A549 (cell line): Measurements from ENCODE around the gene RPL41. TPM values are rescaled to one million over a fixed set of nuclear protein-coding genes. Genes with fewer than 3 reads are reported as not detected.

Source experiments
- ATAC-seq, 2 experiments: fragments of 200-7000 bp in 1 of 2; fragments of >200 bp in 1 of 2; cut with Nextera tagmentation in 1 of 2; cut with Tn5 transposase in 1 of 2; 3 replicates each; pipeline versions ENCODE4 v1.8.0 to v1.9.1; 2018 to 2020; ENCODE audit warnings: mild to moderate bottlenecking in 1 of 2, moderate library complexity in 1 of 2
- CTCF ChIA-PET: fragments of 300-600 bp; sonication (Branson Sonifier 250); formaldehyde crosslinking; extraction: SDS; loops from one replicate; lab custom pipeline; 2021; ENCODE audit warnings: antibody characterized with exemption, inconsistent platforms; lab: Yijun Ruan, JAX
- POLR2A ChIA-PET: fragments of 350-600 bp; formaldehyde crosslinking; extraction: SDS; loops from one replicate; lab custom pipeline; 2021; ENCODE audit warnings: antibody characterized with exemption, inconsistent platforms; lab: Yijun Ruan, JAX
- DNase-seq, 2 experiments: peaks; one replicate each; pipeline versions ENCODE4 v3.0.0 to v3.0.0-alpha.2; 2011 to 2016; ENCODE audit warnings: low read depth in 1 of 2, low spot score in 1 of 2
- FAIRE-seq: peaks from 2 replicates; lab custom pipeline; 2011; peaks lifted over from hg19 to GRCh38; lab: Jason Lieb, UNC
- H3K27ac ChIP-seq, 2 experiments: fragments of >200 bp; sonication (Bioruptor Twin); formaldehyde crosslinking; 3 replicates each; pipeline ENCODE4 v1.5.1; 2016 to 2017
- H3K4me1 ChIP-seq: fragments of >200 bp; sonication (Bioruptor Twin); formaldehyde crosslinking; 3 replicates; pipeline ENCODE4 v1.6.1; 2016
- H3K4me2 ChIP-seq: fragments of >200 bp; sonication (Bioruptor Twin); formaldehyde crosslinking; 3 replicates; pipeline ENCODE4 v1.6.1; 2016
- H3K4me3 ChIP-seq: fragments of >200 bp; sonication (Bioruptor Twin); formaldehyde crosslinking; 3 replicates; pipeline ENCODE4 v1.5.1; 2016
- H3K9me3 ChIP-seq: fragments of >200 bp; sonication (Bioruptor Twin); formaldehyde crosslinking; 3 replicates; pipeline ENCODE4 v1.6.1; 2016
- BHLHE40 ChIP-seq: IDR thresholded peaks from 2 replicates; pipeline ENCODE4 v1.6.1; 2012; ENCODE audit warnings: low read depth, low read length, inconsistent platforms
- CBX8 ChIP-seq: fragments of 200-600 bp; sonication (generic); IDR thresholded peaks from 2 replicates; pipeline ENCODE4 v1.6.1; 2016
- CHD2 ChIP-seq: fragments of 150-350 bp; IDR thresholded peaks from 2 replicates; pipeline ENCODE4 v1.6.1; 2014; ENCODE audit warnings: low read length; ENCODE audit not compliant: partially characterized antibody
- EHF ChIP-seq: fragments of 250-450 bp; sonication (Bioruptor Pico); IDR thresholded peaks from 2 replicates; pipeline ENCODE4 v1.5.0; 2020; ENCODE audit warnings: mild to moderate bottlenecking
- ESRRA ChIP-seq: fragments of 150-350 bp; IDR thresholded peaks from 2 replicates; pipeline ENCODE4 v1.6.1; 2014; ENCODE audit warnings: mild to moderate bottlenecking, low read length, borderline replicate concordance
- FOXS1 ChIP-seq: fragments of 250-450 bp; sonication (Bioruptor Pico); IDR thresholded peaks from 2 replicates; pipeline ENCODE4 v1.5.0; 2020; ENCODE audit warnings: mild to moderate bottlenecking, moderate library complexity
- HOXA7 ChIP-seq: fragments of 250-450 bp; sonication (Bioruptor Pico); IDR thresholded peaks from 2 replicates; pipeline ENCODE4 v1.5.0; 2020; ENCODE audit warnings: mild to moderate bottlenecking, moderate library complexity
- JUNB ChIP-seq: fragments of >200 bp; sonication (Bioruptor Twin); formaldehyde crosslinking; IDR thresholded peaks from 2 replicates; pipeline ENCODE4 v1.6.1; 2016
- KDM5A ChIP-seq: fragments of 200-600 bp; sonication (generic); IDR thresholded peaks from 2 replicates; pipeline ENCODE4 v1.6.1; 2016; ENCODE audit warnings: antibody characterized with exemption, mild to moderate bottlenecking
- MAZ ChIP-seq: fragments of 150-350 bp; IDR thresholded peaks from 2 replicates; pipeline ENCODE4 v1.6.1; 2014; ENCODE audit warnings: antibody characterized with exemption, low read depth, low read length, borderline replicate concordance
- MYC ChIP-seq: IDR thresholded peaks from 2 replicates; pipeline ENCODE4 v1.6.1; 2012; ENCODE audit warnings: mild to moderate bottlenecking, inconsistent platforms, low read length, improper control_type of control experiment, borderline replicate concordance
- NR3C1 ChIP-seq: fragments of >200 bp; sonication (Bioruptor Twin); formaldehyde crosslinking; IDR thresholded peaks from 3 replicates; pipeline ENCODE4 v1.6.1; 2017
- POLR2A ChIP-seq: IDR thresholded peaks from 2 replicates; pipeline ENCODE4 v1.6.1; 2012; ENCODE audit warnings: mild to moderate bottlenecking, low read length
- RAD21 ChIP-seq, 2 experiments: fragments of >200 bp in 1 of 2; sonication (Bioruptor Twin) in 1 of 2; formaldehyde crosslinking in 1 of 2; IDR thresholded peaks in 1 of 2; conservative IDR thresholded peaks in 1 of 2; 2 replicates in 1 of 2; 3 replicates in 1 of 2; pipeline ENCODE4 v1.6.1; 2012 to 2018; ENCODE audit warnings: inconsistent platforms in 1 of 2
- RCOR1 ChIP-seq: fragments of 150-350 bp; IDR thresholded peaks from 2 replicates; pipeline ENCODE4 v1.6.1; 2014; ENCODE audit warnings: antibody characterized with exemption, low read length, low read depth
- RFX5 ChIP-seq: fragments of 450-650 bp; IDR thresholded peaks from 2 replicates; pipeline ENCODE4 v1.7.1; 2014; ENCODE audit warnings: antibody characterized with exemption, mild to moderate bottlenecking, moderate library complexity
- RNF2 ChIP-seq: fragments of 200-600 bp; sonication (generic); IDR thresholded peaks from 2 replicates; pipeline ENCODE4 v1.6.1; 2016; ENCODE audit warnings: low read depth, mild to moderate bottlenecking, antibody characterized with exemption, moderate library complexity, borderline replicate concordance
- SREBF2 ChIP-seq: fragments of 450-650 bp; IDR thresholded peaks from 2 replicates; pipeline ENCODE4 v1.6.1; 2014; ENCODE audit warnings: mild to moderate bottlenecking, moderate library complexity
- TFCP2L1 ChIP-seq: fragments of 250-450 bp; sonication (Bioruptor Pico); IDR thresholded peaks from 2 replicates; pipeline ENCODE4 v1.5.0; 2021; ENCODE audit warnings: mild to moderate bottlenecking
- ZNF302 ChIP-seq: fragments of 250-450 bp; sonication (Bioruptor Pico); IDR thresholded peaks from 2 replicates; pipeline ENCODE4 v1.9.0; 2021; ENCODE audit warnings: inconsistent platforms, mild to moderate bottlenecking, moderate library complexity
- ZSCAN20 ChIP-seq: fragments of 250-450 bp; sonication (Bioruptor Pico); IDR thresholded peaks from 2 replicates; pipeline ENCODE4 v1.8.0; 2022; ENCODE audit warnings: mild to moderate bottlenecking, moderate library complexity
- WGBS: methylation state at CpG from one replicate; pipeline ENCODE4 v1.1.6; 2017; ENCODE audit errors: missing lambda C conversion rate; 5-methylcytosine and 5-hydroxymethylcytosine counted together
- polyA plus RNA-seq, 4 experiments: library from polyadenylated mRNA; depleted of rRNA in 3 of 4; stranded (reverse); fragments of >200 nt; fragmentation: RNase III in 1 of 4; extraction: RNeasy Plus Mini Kit Qiagen cat#74134 plus additional on column Dnase treatment in 1 of 4; gene quantifications; 2 replicates in 3 of 4; 3 replicates in 1 of 4; pipeline ENCODE4 v1.2.3, GENCODE V29; 2011 to 2017
- TF ChIP-seq, protein P1 (sequence below): IDR thresholded peaks from 2 replicates; pipeline ENCODE4 v1.6.1; 2012; ENCODE audit warnings: low read depth, borderline replicate concordance
- TF ChIP-seq, protein P2 (sequence below): fragments of >200 bp; sonication (Bioruptor Twin); formaldehyde crosslinking; IDR thresholded peaks from 2 replicates; pipeline ENCODE4 v1.6.1; 2016
- TF ChIP-seq, protein P3 (sequence below): fragments of >200 bp; sonication (Bioruptor Twin); formaldehyde crosslinking; IDR thresholded peaks from 3 replicates; pipeline ENCODE4 v1.5.1; 2016
- TF ChIP-seq, protein P4 (sequence below): IDR thresholded peaks from 2 replicates; pipeline ENCODE4 v1.6.1; 2012
- TF ChIP-seq, protein P5 (sequence below): fragments of 200-600 bp; sonication (generic); IDR thresholded peaks from 2 replicates; pipeline ENCODE4 v1.6.1; 2016; ENCODE audit warnings: antibody characterized with exemption, mild to moderate bottlenecking, moderate library complexity
- TF ChIP-seq, protein P6 (sequence below): fragments of >200 bp; sonication (Bioruptor Twin); formaldehyde crosslinking; IDR thresholded peaks from 3 replicates; pipeline ENCODE4 v1.6.1; 2016

Gene RPL41
- polyA plus RNA-seq, 2 of the 4 experiments (the other 2 are of a cell fraction): 8,804 to 9,351 TPM

DNA sequence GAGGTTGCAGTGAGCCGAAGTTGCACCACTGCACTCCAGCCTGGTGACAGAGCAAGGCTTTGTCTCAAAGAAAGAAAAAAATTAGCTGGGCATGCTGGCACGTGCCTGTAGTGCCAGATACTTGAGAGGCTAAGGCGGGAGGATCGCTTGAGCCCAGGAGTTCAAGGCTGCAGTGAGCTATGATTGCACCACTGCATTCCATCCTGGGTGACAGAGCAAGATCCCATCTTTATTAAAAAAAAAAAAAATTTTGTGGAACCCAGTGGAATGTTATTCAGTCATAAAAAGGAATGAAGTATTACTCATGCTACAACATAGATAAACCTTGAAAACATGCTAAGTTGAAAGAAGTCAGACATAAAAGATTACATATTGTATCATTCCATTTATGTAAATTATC, 44.8 kb upstream of the RPL41 start:
- Histone ChIP-seq H3K4me2 (no peak overlapping the region), H3K4me1 (no peaks in the 10 kb centered on the region), H3K4me3 (no peak overlapping the region), H3K9me3 (no peaks in the 10 kb centered on the region), H3K27ac (no peak overlapping the region)
- 45% methylated on average over 4 of the region's 4 CpGs for WGBS
- CTCF ChIA-PET: interaction anchor here (2.3 kb wide), 1 partner anchor 11 kb away, joined by 10 read pairs; no protein-coding TSS in a partner anchor
- TF ChIP-seq, protein P1, sequence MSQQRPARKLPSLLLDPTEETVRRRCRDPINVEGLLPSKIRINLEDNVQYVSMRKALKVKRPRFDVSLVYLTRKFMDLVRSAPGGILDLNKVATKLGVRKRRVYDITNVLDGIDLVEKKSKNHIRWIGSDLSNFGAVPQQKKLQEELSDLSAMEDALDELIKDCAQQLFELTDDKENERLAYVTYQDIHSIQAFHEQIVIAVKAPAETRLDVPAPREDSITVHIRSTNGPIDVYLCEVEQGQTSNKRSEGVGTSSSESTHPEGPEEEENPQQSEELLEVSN: no peak
- no peak for TF ChIP-seq ZSCAN20
- TF ChIP-seq RNF2: no peak
- no peak for TF ChIP-seq BHLHE40
- TF ChIP-seq HOXA7 (CRISPR knock-in tag): no peak
- TF ChIP-seq, protein P2, sequence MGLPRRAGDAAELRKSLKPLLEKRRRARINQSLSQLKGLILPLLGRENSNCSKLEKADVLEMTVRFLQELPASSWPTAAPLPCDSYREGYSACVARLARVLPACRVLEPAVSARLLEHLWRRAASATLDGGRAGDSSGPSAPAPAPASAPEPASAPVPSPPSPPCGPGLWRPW: no peak
- TF ChIP-seq ZNF302 (CRISPR knock-in tag): no peak
- TF ChIP-seq, protein P3, sequence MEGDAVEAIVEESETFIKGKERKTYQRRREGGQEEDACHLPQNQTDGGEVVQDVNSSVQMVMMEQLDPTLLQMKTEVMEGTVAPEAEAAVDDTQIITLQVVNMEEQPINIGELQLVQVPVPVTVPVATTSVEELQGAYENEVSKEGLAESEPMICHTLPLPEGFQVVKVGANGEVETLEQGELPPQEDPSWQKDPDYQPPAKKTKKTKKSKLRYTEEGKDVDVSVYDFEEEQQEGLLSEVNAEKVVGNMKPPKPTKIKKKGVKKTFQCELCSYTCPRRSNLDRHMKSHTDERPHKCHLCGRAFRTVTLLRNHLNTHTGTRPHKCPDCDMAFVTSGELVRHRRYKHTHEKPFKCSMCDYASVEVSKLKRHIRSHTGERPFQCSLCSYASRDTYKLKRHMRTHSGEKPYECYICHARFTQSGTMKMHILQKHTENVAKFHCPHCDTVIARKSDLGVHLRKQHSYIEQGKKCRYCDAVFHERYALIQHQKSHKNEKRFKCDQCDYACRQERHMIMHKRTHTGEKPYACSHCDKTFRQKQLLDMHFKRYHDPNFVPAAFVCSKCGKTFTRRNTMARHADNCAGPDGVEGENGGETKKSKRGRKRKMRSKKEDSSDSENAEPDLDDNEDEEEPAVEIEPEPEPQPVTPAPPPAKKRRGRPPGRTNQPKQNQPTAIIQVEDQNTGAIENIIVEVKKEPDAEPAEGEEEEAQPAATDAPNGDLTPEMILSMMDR: no peak
- TF ChIP-seq TFCP2L1: no peak
- no peak for TF ChIP-seq POLR2A
- no peak for TF ChIP-seq FOXS1 (CRISPR knock-in tag)
- TF ChIP-seq, protein P4, sequence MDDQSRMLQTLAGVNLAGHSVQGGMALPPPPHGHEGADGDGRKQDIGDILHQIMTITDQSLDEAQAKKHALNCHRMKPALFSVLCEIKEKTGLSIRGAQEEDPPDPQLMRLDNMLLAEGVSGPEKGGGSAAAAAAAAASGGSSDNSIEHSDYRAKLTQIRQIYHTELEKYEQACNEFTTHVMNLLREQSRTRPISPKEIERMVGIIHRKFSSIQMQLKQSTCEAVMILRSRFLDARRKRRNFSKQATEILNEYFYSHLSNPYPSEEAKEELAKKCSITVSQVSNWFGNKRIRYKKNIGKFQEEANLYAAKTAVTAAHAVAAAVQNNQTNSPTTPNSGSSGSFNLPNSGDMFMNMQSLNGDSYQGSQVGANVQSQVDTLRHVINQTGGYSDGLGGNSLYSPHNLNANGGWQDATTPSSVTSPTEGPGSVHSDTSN: no peak
- TF ChIP-seq ESRRA: no peak
- no peak for TF ChIP-seq RAD21 (conservative IDR thresholded peaks at IDR 0.05 in 1 of 2, IDR thresholded peaks at IDR 0.05 in 1 of 2)
- TF ChIP-seq MAZ: no peak
- no peak for TF ChIP-seq EHF (CRISPR knock-in tag)
- TF ChIP-seq NR3C1: no peak
- TF ChIP-seq, protein P5, sequence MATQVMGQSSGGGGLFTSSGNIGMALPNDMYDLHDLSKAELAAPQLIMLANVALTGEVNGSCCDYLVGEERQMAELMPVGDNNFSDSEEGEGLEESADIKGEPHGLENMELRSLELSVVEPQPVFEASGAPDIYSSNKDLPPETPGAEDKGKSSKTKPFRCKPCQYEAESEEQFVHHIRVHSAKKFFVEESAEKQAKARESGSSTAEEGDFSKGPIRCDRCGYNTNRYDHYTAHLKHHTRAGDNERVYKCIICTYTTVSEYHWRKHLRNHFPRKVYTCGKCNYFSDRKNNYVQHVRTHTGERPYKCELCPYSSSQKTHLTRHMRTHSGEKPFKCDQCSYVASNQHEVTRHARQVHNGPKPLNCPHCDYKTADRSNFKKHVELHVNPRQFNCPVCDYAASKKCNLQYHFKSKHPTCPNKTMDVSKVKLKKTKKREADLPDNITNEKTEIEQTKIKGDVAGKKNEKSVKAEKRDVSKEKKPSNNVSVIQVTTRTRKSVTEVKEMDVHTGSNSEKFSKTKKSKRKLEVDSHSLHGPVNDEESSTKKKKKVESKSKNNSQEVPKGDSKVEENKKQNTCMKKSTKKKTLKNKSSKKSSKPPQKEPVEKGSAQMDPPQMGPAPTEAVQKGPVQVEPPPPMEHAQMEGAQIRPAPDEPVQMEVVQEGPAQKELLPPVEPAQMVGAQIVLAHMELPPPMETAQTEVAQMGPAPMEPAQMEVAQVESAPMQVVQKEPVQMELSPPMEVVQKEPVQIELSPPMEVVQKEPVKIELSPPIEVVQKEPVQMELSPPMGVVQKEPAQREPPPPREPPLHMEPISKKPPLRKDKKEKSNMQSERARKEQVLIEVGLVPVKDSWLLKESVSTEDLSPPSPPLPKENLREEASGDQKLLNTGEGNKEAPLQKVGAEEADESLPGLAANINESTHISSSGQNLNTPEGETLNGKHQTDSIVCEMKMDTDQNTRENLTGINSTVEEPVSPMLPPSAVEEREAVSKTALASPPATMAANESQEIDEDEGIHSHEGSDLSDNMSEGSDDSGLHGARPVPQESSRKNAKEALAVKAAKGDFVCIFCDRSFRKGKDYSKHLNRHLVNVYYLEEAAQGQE: no peak
- TF ChIP-seq KDM5A: no peak
- no peak for DNase-seq
- FAIRE-seq: no peak
- peak in 1 of 2 experiments; percentile 34; a peak in 2 of 6 replicates for ATAC-seq
- POLR2A ChIA-PET: no interaction called here

DNA sequence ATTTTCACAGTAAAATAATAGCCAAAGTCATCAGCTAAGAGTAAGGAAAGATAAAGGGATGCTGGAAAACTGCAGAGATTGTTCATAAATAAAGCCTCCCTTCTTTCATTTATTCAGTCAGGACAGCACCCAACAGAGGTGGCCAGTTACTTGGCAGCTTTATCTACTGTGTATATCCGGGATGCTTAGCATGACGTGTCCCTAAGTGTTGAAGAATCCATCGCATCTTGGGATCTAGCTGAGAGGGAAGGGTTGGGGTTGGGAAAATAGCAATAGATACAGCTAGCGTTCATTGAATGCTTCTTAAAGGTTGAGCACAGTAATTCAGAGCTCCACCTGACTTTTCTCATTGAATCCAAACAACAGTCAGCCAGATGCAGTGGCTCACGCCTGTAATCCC, 42.0 kb upstream of the RPL41 start:
- DNase-seq (no peak), ATAC-seq (no peak), FAIRE-seq (no peak)
- ChIA-PET POLR2A (no interaction called here), CTCF (interaction anchor here (0.8 to 1.5 kb wide), 5 partner anchors 10 to 104 kb away, joined by 3 read pairs; no protein-coding TSS in a partner anchor)
- Histone ChIP-seq H3K4me3 (no peak overlapping the region), H3K9me3 (no peaks in the 10 kb centered on the region), H3K4me2 (no peak overlapping the region), H3K4me1 (no peaks in the 10 kb centered on the region), H3K27ac (no peak overlapping the region)
- 86% methylated on average over 5 of the region's 5 CpGs for WGBS
- TF ChIP-seq RCOR1: no peak
- no peak for TF ChIP-seq HOXA7 (CRISPR knock-in tag)
- TF ChIP-seq CBX8: no peak
- TF ChIP-seq, protein P6, sequence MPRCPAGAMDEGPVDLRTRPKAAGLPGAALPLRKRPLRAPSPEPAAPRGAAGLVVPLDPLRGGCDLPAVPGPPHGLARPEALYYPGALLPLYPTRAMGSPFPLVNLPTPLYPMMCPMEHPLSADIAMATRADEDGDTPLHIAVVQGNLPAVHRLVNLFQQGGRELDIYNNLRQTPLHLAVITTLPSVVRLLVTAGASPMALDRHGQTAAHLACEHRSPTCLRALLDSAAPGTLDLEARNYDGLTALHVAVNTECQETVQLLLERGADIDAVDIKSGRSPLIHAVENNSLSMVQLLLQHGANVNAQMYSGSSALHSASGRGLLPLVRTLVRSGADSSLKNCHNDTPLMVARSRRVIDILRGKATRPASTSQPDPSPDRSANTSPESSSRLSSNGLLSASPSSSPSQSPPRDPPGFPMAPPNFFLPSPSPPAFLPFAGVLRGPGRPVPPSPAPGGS: no peak
- no peak for TF ChIP-seq SREBF2
- no peak for TF ChIP-seq MYC
- no peak for TF ChIP-seq RFX5
- TF ChIP-seq, protein P5: no peak
- TF ChIP-seq JUNB: no peak
- TF ChIP-seq CHD2: no peak
